ENCODE results near the gene DNAJC3.
A peak's percentile ranks its signal among the peaks of the same experiment; 100 is the strongest.
"Not testable (repeated sequence)": the region's sequence is repeated elsewhere in the genome, so short reads cannot be mapped to it uniquely, and the experiment has no call there.

The DNAJC3 gene

DNA sequence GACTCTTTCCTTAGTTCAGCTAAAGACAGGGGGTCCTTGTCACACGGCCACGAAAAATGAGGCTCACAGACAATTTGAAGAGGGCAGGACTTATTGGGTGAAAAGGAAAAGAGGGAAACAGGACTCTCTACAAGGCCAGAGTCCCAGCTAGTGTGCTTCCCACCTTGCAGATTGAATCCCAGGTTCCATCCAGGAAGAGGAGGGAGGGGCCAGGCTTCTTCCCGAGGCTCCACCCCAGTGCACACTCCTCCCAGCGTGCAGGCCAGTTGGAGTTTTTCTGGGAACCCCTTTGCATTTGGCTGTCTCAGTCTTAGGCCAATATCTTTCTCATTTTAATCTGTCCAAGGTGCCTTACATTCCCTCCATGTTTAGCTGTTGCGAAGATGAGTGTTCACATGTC is 106.8 kb downstream of the DNAJC3 start:
- no peak for DNase-seq (ENCODE audit: low read depth)

- DNase-seq (ENCODE audit: low read depth): no peak
Observed at GRCh38 chr13:95784161-95784899, 107.4 kb downstream of the DNAJC3 start.

GRCh38 chr13:95784900-95785290 is 108.0 kb downstream of the DNAJC3 start:
- no peak for DNase-seq (ENCODE audit: low read depth)

- DNase-seq (ENCODE audit: low read depth): no peak
Observed at GRCh38 chr13:95787356-95788099, 110.6 kb downstream of the DNAJC3 start.

- no peak for DNase-seq (ENCODE audit: low read depth)
Observed at GRCh38 chr13:95788100-95788463, 111.1 kb downstream of the DNAJC3 start.

- not testable (repeated sequence) for DNase-seq (ENCODE audit: low read depth)
Observed at GRCh38 chr13:95789315-95789714, 112.4 kb downstream of the DNAJC3 start.

DNA sequence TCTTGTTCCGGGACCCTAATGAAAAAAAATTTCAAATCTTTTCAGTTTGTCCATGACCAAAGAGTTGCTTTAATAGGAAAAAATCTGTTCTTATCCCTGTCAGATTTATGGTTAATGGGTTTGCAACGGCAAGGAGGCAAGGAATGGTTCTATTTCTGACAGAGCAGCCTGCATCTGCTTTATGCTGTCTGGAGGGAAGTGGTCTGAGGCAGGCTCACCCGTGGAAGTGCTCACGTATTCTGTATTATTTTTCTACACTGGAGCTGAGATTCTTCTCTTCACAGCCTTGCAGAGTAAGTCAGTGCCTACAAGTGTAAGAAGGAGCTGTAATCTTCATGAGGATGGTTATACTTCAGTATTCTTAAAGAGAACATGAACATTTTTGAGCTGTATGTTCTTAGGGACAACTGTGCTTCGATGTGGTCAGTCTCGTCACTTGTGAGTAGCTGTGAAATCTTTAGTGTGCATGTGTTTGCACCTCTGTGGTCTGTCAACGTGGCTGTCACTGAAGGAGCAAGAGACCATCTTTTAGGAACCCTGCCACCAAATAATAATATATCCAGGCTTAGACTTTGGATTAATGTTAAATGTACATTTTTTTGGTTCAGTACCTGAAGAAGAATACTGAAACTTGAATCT is 114.3 kb downstream of the DNAJC3 start:
- no peak for DNase-seq (ENCODE audit: low read depth)

DNA sequence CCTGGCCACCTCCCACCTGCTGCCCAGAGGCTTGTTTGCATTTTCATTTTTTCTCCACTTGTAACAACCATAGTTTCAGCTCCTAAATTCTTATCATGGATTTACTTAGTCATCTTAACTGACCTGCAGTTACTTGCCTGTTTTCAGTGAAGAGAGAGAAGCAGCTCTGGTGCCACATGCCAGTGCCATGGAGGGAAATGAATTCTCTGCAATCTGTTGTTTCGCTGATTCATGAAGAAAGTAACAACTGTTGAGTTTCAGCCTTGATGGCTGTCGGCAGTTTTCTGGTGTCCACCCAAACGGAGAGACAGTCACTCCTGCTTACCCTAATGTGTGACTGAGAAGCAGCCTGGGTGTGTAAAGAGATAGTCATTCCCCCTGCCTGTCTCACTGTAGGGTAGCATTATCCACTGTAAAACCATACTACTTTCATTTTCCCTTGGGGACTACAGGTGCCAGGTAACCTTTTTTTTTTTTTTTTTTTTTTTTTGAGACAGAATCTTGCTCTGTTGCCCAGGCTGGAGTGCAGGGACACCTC is 116.1 kb downstream of the DNAJC3 start:
- DNase-seq (ENCODE audit: low read depth): no peak

GRCh38 chr13:95793781-95794180 is 116.8 kb downstream of the DNAJC3 start:
- no peak for DNase-seq (ENCODE audit: low read depth)

- DNase-seq (ENCODE audit: low read depth): no peak
Observed at GRCh38 chr13:95797016-95797415, 120.1 kb downstream of the DNAJC3 start.

DNA sequence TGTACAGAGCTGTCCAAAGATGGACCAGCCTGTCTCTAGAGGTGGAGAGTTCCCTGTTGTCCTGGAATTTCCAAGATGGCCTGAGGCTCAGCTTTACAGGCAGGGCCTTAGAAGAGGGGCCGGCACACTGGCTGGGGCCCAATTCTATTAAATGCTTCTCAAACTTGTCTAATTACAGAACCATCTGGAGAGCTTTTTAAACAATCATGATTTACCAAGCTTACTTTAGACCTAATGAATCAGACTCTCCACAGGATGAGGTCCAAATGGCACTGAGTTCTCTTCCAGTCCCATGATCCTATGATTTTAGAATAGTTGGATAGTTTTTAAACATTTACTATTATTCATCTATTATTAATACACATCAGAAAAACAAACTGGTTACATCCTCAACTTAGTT is 123.5 kb downstream of the DNAJC3 start:
- no peak for DNase-seq (ENCODE audit: low read depth)

- no peak for DNase-seq (ENCODE audit: low read depth)
Observed at GRCh38 chr13:95801825-95802224, 124.9 kb downstream of the DNAJC3 start.

GRCh38 chr13:95805921-95806320 is 129.0 kb downstream of the DNAJC3 start:
- DNase-seq (ENCODE audit: low read depth): no peak

- DNase-seq (ENCODE audit: low read depth): no peak
Observed at GRCh38 chr13:95809429-95809828, 132.5 kb downstream of the DNAJC3 start.

DNA sequence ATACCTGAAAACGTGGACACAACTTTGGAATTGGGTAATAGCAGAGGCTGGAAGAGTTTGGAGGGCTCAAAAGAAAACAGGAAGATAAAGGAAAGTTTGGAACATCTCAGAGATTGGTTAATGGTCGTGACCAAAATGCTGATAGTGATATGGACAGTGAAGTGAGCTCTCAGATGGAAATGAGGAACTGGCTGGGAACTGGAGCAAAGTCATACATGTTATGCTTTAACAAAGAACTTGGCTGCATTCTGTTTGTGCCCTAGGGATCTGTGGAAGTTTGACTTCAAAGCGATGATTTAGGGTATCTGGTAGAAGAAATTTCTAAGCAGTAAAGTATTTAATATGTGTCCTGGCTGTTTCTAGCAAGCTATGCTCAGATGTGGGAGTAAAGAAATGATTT is 136.2 kb downstream of the DNAJC3 start:
- DNase-seq (ENCODE audit: low read depth): no peak

GRCh38 chr13:95814495-95814894 is 137.6 kb downstream of the DNAJC3 start:
- DNase-seq (ENCODE audit: low read depth): no peak

DNA sequence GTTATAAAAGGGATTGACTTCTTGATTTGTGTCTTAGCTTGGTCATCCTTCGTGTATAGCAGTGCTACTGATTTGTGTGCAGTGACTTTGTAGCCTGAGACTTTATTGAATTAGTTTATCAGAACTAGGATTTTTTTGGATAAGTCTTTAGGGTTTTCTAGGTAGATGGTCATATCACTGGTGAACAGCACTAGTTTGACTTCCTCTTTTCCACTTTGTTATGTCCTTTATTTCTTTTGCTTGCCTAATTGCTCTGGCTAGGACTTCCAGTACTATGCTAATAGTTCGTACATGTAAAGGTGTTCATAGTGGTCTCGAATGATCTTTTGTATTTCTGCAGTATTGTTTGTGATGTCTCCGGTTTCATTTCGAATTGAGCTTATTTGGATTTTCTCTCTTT is 145.4 kb downstream of the DNAJC3 start:
- DNase-seq (ENCODE audit: low read depth): no peak

GRCh38 chr13:95833126-95833525 is 156.2 kb downstream of the DNAJC3 start:
- DNase-seq (ENCODE audit: low read depth): no peak

DNA sequence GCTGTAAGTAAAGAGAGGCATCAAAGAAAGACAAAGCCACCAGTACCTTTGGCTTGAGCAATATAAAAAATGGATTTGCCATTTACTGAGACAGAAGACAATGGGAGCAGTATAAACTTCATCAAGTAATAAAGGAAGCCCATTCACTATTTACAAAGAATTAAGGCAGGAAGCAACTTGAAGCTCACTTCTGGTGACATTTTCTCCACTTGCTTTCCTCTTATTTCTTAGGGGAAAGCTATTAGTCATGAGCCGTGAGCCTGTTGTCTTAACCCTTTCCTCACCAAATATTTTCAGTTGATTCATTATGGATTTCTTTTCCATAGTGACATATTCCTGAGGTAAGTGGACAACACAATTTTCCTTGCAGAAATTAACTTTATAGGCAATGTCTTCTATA is 156.8 kb downstream of the DNAJC3 start:
- DNase-seq (ENCODE audit: low read depth): no peak

GRCh38 chr13:95834134-95834765 is 157.3 kb downstream of the DNAJC3 start:
- DNase-seq (ENCODE audit: low read depth): peak; percentile 48

GRCh38 chr13:95841894-95842293 is 165.0 kb downstream of the DNAJC3 start:
- no peak for DNase-seq (ENCODE audit: low read depth)

DNA sequence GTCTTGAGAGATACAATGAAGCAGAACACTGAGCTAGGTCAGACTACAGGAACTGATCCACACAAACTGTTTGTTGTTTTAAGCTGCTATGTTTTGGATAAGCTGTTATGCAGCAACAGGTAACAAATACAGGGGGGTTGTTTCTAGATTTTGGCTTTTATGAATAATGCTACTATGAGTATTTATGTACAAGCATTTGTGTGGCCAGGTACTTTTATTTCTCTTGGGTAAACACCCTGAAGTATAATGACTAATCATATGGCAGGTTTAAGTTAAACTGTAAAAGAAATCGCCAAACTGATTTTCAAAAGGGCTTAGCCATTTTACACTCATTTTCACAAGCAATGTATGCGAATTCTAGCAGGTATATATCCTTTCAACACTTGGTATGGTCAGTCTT is 166.0 kb downstream of the DNAJC3 start:
- no peak for DNase-seq (ENCODE audit: low read depth)

Measured in activated T-cell treated with anti-CD3 and anti-CD28 coated beads for 24 hours (primary cell).